Bronchus fibroblast of lung (primary cell): ENCODE measurements around the gene LRWD1. TPM values are rescaled to one million over a fixed set of nuclear protein-coding genes. Genes with fewer than 3 reads are reported as not detected.

Experiments used
- total RNA-seq: library from RNA; depleted of rRNA; stranded (reverse); fragments of >200 nt; gene quantifications from 2 replicates; pipeline ENCODE4 v1.2.3, GENCODE V29; 2015

The LRWD1 gene
- total RNA-seq, result 11.3 and 12.6 TPM in 2 replicates

DNA sequence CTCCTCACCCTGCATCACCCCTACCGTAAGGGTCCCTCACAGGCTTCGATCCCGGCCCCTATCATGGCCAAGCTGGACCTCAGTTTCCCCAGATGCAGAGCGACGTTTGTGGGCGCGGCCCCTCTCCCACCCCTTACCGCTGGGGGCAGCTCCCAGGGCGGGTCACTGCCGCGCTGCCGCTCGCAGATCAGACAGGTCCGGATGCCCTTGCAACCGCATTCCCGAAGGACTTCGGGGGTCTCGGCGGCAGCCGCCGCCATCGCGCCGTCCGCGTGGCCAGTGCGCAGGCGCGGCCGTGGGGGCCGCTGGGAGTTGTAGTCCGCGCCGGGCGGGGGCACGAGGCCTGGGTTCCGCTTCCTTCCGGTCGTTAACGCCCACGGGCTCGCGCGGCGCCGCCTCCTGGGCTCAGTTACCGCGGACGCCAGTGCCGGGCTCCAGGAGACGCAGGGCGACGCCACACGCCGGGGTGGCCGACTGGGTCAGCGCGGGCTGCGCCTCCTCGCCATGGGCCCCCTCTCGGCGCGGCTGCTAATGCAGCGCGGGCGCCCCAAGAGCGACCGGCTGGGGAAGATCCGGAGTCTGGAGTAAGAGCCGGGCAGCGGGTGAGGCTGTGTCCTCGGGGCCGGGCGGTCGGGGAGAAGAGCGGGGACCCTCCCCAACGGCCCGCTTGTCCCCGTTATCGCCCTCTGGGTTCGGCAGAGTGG lies at the start of gene LRWD1, which contains the start of gene ALKBH4:
Gene LRWD1 (plus strand): TSS at position 408 of the 704 bp plus-strand sequence. CDS start 97 bp downstream, at position 505.
Gene ALKBH4 (minus strand): TSS at position 287 of the 704 bp plus-strand sequence. CDS start 27 bp downstream, at position 260.

DNA sequence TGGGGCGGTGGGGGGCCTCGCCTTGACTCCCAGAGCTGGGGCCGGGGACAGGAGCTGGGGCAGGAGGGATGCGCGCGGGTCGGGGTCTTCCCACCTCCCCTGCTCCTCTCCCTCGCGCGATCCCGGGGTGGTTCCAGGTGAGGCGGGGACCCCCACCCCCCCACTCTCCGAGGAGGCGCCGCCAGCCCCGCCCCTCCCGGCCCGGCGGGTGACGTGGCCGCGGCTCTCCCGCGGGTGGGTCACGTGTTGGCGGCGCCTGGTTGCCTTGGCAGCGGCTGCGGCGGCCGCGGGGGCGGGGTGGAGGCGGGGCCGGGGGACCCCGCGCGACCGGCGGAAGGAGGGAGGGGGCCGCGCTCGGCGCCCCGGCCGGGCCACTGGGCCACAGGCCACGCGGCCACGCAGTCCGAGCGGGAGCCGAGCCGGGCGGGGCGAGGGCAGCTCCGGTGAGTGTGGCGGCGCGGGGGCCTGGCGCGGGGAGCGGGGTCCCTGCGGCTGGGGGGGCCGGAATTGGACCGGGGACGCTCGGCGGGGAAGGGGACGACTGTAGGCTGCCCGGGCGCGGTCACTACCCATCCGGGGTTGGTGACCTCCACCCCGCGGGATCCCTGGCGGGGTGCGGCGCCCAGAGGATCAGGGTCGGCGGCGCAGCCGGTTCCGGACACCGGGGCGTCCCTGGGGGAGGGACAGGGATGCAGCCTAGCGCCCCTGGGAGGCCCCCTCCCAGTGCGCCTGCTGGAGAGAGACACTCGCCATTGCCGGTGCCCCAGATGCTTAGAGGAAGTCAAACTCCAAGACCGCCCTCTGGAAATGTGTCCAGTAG lies 31.4 kb upstream of the LRWD1 start, which contains the start of gene ORAI2:
Gene ORAI2 (plus strand): TSS at position 357 of the 820 bp plus-strand sequence. CDS start 5,382 bp downstream, outside the sequence.

DNA sequence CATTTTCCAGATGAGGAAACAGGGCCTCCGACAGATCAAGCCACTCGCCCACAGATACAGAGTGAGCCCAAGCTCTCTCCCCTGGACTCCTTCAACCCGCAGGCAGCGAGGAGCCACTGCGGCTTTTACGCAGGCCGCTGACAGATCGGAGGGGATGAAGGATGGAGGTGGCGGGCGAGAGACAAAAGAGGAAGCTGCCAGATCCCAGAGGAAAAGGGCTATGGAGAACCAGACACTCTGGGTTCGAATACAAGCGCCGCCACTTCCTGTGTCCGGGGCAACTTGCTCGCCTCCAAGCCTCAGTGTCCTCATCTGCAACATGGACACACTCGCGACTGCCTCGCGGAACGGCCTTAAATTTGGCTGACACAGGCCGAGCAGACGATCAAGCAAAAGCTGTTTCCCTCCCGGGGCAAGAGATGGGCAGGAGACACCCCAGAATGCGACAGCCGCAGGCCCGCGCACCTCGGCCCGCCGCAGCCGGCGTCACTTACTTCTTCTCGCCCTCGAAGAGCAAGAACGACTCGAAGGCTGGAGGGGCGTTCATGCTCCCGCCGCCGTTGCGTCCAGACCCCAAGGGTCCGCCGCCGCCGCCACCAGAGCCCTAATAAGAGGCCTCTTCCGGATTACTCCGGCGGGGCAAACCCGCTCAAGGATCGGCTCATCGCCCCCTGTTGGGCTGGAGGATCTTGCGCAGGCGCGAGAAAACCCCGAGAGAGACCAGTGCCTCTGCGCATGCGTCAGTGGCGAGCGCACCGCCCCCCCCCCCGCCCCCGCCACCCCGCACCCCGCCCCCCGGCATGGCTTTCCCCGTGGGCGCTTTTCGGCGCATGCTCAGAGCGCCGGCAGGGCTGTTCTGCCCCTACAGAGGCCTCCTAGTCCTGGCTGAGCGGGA lies 13.8 kb downstream of the LRWD1 start, which contains the start of gene POLR2J:
Gene POLR2J (minus strand): TSS at position 609 of the 895 bp plus-strand sequence. CDS start 62 bp downstream, at position 547.

DNA sequence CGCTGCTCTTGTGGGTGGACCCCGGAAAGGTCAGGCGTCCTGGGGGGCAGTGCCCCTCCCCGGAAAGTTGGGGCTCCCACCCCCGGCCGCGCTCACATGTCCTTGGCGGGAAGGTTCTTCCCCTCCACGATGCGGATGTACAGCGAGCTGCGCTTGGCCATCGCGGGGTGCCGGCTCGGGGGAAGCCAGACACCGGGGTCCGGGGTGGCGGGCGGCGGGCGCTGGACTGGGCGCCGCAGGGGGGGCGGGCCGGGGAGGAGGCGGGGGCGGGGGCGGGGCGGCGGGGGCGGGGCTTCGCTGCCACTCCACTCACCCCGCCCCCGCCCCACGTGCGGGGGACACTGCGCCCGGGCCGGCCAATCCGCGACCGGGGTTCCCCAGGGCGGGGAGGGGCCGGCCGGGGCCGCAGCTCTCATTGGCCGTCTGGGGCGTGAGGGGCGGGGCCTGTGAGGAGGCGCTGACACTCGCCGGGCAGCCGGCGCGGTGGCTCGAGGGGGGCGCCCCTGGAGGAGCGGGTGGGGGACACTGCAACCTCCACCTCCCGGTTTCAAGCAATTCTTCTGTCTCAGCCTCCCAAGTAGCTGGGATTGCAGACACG lies 52.9 kb downstream of the LRWD1 start, which contains the start of gene RASA4B:
Gene RASA4B (minus strand): TSS at position 228 of the 598 bp plus-strand sequence. CDS start 67 bp downstream, at position 161.

Other genes starting within 250 kb of the LRWD1 start
- gene SH2B2, start 178.1 kb upstream of the LRWD1 start, total RNA-seq, result 2.5 TPM in 2 replicates
- gene SPDYE6, start 108.5 kb upstream of the LRWD1 start, total RNA-seq, result not detected in 2 replicates
- gene PRKRIP1, start 68.6 kb upstream of the LRWD1 start, total RNA-seq, result 9.4 and 10.9 TPM in 2 replicates
- gene ORAI2, start 31.4 kb upstream of the LRWD1 start, total RNA-seq, result 37.3 and 38.8 TPM in 2 replicates
- 14.3 and 18.2 TPM in 2 replicates for gene ALKBH4, start 121 bp upstream of the LRWD1 start, total RNA-seq
- 41.2 and 41.4 TPM in 2 replicates for gene POLR2J, start 13.9 kb downstream of the LRWD1 start, total RNA-seq
- gene RASA4B, start 52.8 kb downstream of the LRWD1 start, total RNA-seq, result 0.50 and 0.59 TPM in 2 replicates
- gene UPK3BL2, start 78.7 kb downstream of the LRWD1 start, total RNA-seq, result 0.34 and 0.45 TPM in 2 replicates
- not detected in 2 replicates for gene SPDYE2, start 86.2 kb downstream of the LRWD1 start, total RNA-seq
- 7.4 and 14.3 TPM in 2 replicates for gene POLR2J3, start 107.6 kb downstream of the LRWD1 start, total RNA-seq
- gene RASA4, start 151.8 kb downstream of the LRWD1 start, total RNA-seq, result 1.3 and 2.4 TPM in 2 replicates
- gene UPK3BL1, start 177.8 kb downstream of the LRWD1 start, total RNA-seq, result 8.7 and 11.3 TPM in 2 replicates
- gene SPDYE2B, start 185.3 kb downstream of the LRWD1 start, total RNA-seq, result not detected in 2 replicates
- gene POLR2J2, start 206.7 kb downstream of the LRWD1 start, total RNA-seq, result 0.17 and 0.30 TPM in 2 replicates